ENCODE measurements around the gene DOCK10. TPM values are rescaled to one million over a fixed set of nuclear protein-coding genes. Genes with fewer than 3 reads are reported as not detected.
"Not testable (repeated sequence)": the region's sequence is repeated elsewhere in the genome, so short reads cannot be mapped to it uniquely, and the experiment has no call there.

DOCK10 gene
- total RNA-seq, 5 donors from 2014 or later (not counting 1 experiment from before 2014, with no cell fraction given), result 206 to 266 (median 235) TPM

- Mint-ChIP-seq H3K4me1 (peaks cover 73 to 81% (median 79%) of the 10 kb centered on the region in 3 donors), H3K4me3 (peak overlapping the region in 1 of 3 donors; percentile 40)
- peak overlapping the region; percentile 50 for H3K27ac ChIP-seq (ENCODE audit: low read length)
Observed at GRCh38 chr2:225055714-225056113, 13.4 kb upstream of the DOCK10 start.

GRCh38 chr2:225052703-225053102, 10.4 kb upstream of the DOCK10 start:
- H3K9me3 ChIP-seq, result no peaks in the 10 kb centered on the region
- Mint-ChIP-seq H3K27ac (peak overlapping the region; percentile 86 to 88), H3K9me3 (no peaks in the 10 kb centered on the region), H3K27me3 (no peaks in the 10 kb centered on the region), H3K4me3 (peak overlapping the region in 2 of 3 donors; percentile 21 to 27), H3K4me1 (peaks cover 64 to 72% (median 70%) of the 10 kb centered on the region in 3 donors), H3K36me3 (no peaks in the 10 kb centered on the region)
- ATAC-seq (replicated peaks in 1 of 4) (peak; percentile 88 to 96 (median 92)), DNase-seq (peak in 24 of 35 experiments; percentile 6 to 69 (median 26))
- peak overlapping the region; percentile 50 for H3K27ac ChIP-seq (ENCODE audit: low read length)
- H3K4me1 ChIP-seq (ENCODE audit: control insufficient read depth in 1 of 2, extremely low read depth in 1 of 2, insufficient read depth in 2 of 2, low read length in 2 of 2), result peaks cover 33 to 47% of the 10 kb centered on the region in 2 experiments
- CTCF ChIA-PET, result interaction anchor here (0.6 to 1.3 kb wide), 7 partner anchors 11 to 394 kb away, joined by 3 to 5 read pairs (median 3); no protein-coding TSS in a partner anchor
- POLR2A ChIA-PET, result interaction anchor here in 1 of 2 donors (0.6 to 1.2 kb wide), 2 partner anchors 10 to 1215 kb away, joined by 3 to 6 read pairs; partner anchors contain the start of gene DOCK10
- H3K27me3 ChIP-seq (replicated peaks in 1 of 2; ENCODE audit: control insufficient read depth in 2 of 2, extremely low read depth in 1 of 2, insufficient read depth in 2 of 2, low read length in 1 of 2), result no peaks in the 10 kb centered on the region
- H3K4me3 ChIP-seq (ENCODE audit: control insufficient read depth in 1 of 2, extremely low read depth in 1 of 2, low read length in 1 of 2), result no peak overlapping the region
- H3K36me3 ChIP-seq (ENCODE audit: control insufficient read depth in 2 of 2, extremely low read depth in 1 of 2, insufficient read depth in 1 of 2, low read length in 1 of 2), result no peaks in the 10 kb centered on the region

More at GRCh38 chr2:225055714-225056113, 13.4 kb upstream of the DOCK10 start:
- Histone ChIP-seq H3K27me3 (replicated peaks in 1 of 2; ENCODE audit: control insufficient read depth in 2 of 2, extremely low read depth in 1 of 2, insufficient read depth in 2 of 2, low read length in 1 of 2) (no peaks in the 10 kb centered on the region), H3K4me3 (ENCODE audit: control insufficient read depth in 1 of 2, extremely low read depth in 1 of 2, low read length in 1 of 2) (no peak overlapping the region), H3K9me3 (no peaks in the 10 kb centered on the region), H3K4me1 (ENCODE audit: control insufficient read depth in 1 of 2, extremely low read depth in 1 of 2, insufficient read depth in 2 of 2, low read length in 2 of 2) (peaks cover 33 to 47% of the 10 kb centered on the region in 2 experiments), H3K36me3 (ENCODE audit: control insufficient read depth in 2 of 2, extremely low read depth in 1 of 2, insufficient read depth in 1 of 2, low read length in 1 of 2) (no peaks in the 10 kb centered on the region)
- POLR2A ChIA-PET, result interaction anchor here in 1 of 2 donors (0.6 kb wide), 1 partner anchor 9 kb away, joined by 3 read pairs; no protein-coding TSS in a partner anchor
- H3K36me3 Mint-ChIP-seq, result no peaks in the 10 kb centered on the region
- CTCF ChIA-PET, result no interaction called here
- H3K27me3 Mint-ChIP-seq, result no peaks in the 10 kb centered on the region
- peak overlapping the region; percentile 86 to 92 for H3K27ac Mint-ChIP-seq
- WGBS (ENCODE audit: insufficient coverage), result no CpG with 5 or more reads among the region's 1 CpG
- H3K9me3 Mint-ChIP-seq, result peaks cover 0 to 3% (median 0%) of the 10 kb centered on the region in 3 donors
- ATAC-seq (replicated peaks in 1 of 4), result no peak
- no peak for DNase-seq

DNA sequence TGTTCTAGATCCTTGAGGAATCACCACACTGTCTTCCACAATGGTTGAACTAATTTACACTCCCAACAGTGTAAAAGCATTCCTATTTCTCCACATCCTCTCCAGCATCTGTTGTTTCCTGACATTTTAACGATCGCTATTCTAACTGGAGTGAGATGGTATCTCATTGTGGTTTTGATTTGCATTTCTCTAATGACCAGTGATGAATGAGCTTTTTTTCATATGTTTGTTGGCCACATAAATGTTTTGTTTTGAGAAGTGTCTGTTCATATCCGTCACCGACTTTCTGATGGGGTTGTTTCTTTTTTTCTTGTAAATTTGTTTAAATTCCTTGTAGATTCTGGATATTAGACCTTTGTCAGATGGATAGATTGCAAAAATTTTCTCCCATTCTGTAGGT, 5.2 kb upstream of the DOCK10 start:
- H3K4me3 Mint-ChIP-seq; H3K9me3 Mint-ChIP-seq; POLR2A ChIA-PET; H3K9me3 ChIP-seq; DNase-seq; H3K36me3 ChIP-seq (ENCODE audit: control insufficient read depth in 2 of 2, extremely low read depth in 1 of 2, insufficient read depth in 1 of 2, low read length in 1 of 2); CTCF ChIA-PET; H3K27ac Mint-ChIP-seq; H3K4me3 ChIP-seq (ENCODE audit: control insufficient read depth in 1 of 2, extremely low read depth in 1 of 2, low read length in 1 of 2); H3K27me3 Mint-ChIP-seq; H3K27me3 ChIP-seq (replicated peaks in 1 of 2; ENCODE audit: control insufficient read depth in 2 of 2, extremely low read depth in 1 of 2, insufficient read depth in 2 of 2, low read length in 1 of 2); ATAC-seq (replicated peaks in 1 of 4); H3K27ac ChIP-seq (ENCODE audit: low read length); H3K36me3 Mint-ChIP-seq: not testable (repeated sequence)
- peaks cover 31 to 34% (median 34%) of the 10 kb centered on the region in 3 donors for H3K4me1 Mint-ChIP-seq
- H3K4me1 ChIP-seq (ENCODE audit: control insufficient read depth in 1 of 2, extremely low read depth in 1 of 2, insufficient read depth in 2 of 2, low read length in 2 of 2), result peaks cover 9 to 11% of the 10 kb centered on the region in 2 experiments
- WGBS (ENCODE audit: insufficient coverage), result no CpG with 5 or more reads among the region's 4 CpGs

DNA sequence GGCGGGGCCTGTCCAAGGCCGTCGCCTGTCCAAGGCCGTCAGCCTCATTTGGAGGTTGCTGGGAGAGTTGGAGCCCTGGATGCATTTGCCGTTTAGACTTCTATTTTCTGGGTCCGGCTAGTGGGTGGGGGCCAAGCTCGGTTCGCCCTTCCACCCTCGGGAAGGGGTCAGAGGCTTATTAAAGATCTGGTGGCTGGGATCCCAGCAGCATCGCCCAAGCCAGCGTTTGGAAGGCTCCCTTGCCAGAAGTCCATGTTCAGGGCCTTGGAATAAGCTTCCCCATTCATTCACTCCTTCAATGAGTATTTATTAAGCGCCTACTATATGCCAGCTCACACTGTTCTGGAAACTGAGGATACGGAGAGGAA, 516 bp upstream of the DOCK10 start:
- Mint-ChIP-seq H3K9me3 (no peaks in the 10 kb centered on the region), H3K36me3 (peaks cover 2% of the 10 kb centered on the region), H3K4me3 (peak overlapping the region; percentile 83 to 92 (median 88)), H3K27ac (peak overlapping the region; percentile 91), H3K4me1 (peaks cover 44 to 47% (median 47%) of the 10 kb centered on the region in 3 donors), H3K27me3 (no peaks in the 10 kb centered on the region)
- Histone ChIP-seq H3K4me3 (ENCODE audit: control insufficient read depth in 1 of 2, extremely low read depth in 1 of 2, low read length in 1 of 2) (peak overlapping the region; percentile 38 to 56), H3K4me1 (ENCODE audit: control insufficient read depth in 1 of 2, extremely low read depth in 1 of 2, insufficient read depth in 2 of 2, low read length in 2 of 2) (peaks cover 19 to 28% of the 10 kb centered on the region in 2 experiments), H3K36me3 (ENCODE audit: control insufficient read depth in 2 of 2, extremely low read depth in 1 of 2, insufficient read depth in 1 of 2, low read length in 1 of 2) (no peaks in the 10 kb centered on the region), H3K27me3 (replicated peaks in 1 of 2; ENCODE audit: control insufficient read depth in 2 of 2, extremely low read depth in 1 of 2, insufficient read depth in 2 of 2, low read length in 1 of 2) (no peaks in the 10 kb centered on the region), H3K9me3 (no peaks in the 10 kb centered on the region), H3K27ac (ENCODE audit: low read length) (peak overlapping the region; percentile 48)
- POLR2A ChIA-PET, result interaction anchor here (0.6 to 1.3 kb wide), 8 partner anchors 9 to 102 kb away, joined by 3 to 20 read pairs (median 7); no protein-coding TSS in a partner anchor
- WGBS (ENCODE audit: insufficient coverage), result 7% methylated on average over 5 of the region's 13 CpGs
- DNase-seq, result no peak
- CTCF ChIA-PET, result interaction anchor here (0.6 to 0.7 kb wide), 4 partner anchors 11 to 458 kb away, joined by 3 to 9 read pairs (median 5); no protein-coding TSS in a partner anchor
- ATAC-seq (replicated peaks in 1 of 4), result no peak

GRCh38 chr2:225041207-225041850, 939 bp downstream of the DOCK10 start:
- DNase-seq (peak; percentile 27 to 86 (median 55)), ATAC-seq (replicated peaks in 1 of 4) (peak; percentile 50 to 86 (median 57))
- Histone ChIP-seq H3K27ac (ENCODE audit: low read length) (peak overlapping the region; percentile 92), H3K9me3 (no peaks in the 10 kb centered on the region), H3K27me3 (replicated peaks in 1 of 2; ENCODE audit: control insufficient read depth in 2 of 2, extremely low read depth in 1 of 2, insufficient read depth in 2 of 2, low read length in 1 of 2) (no peaks in the 10 kb centered on the region), H3K4me3 (ENCODE audit: control insufficient read depth in 1 of 2, extremely low read depth in 1 of 2, low read length in 1 of 2) (peak overlapping the region; percentile 73 to 83), H3K4me1 (ENCODE audit: control insufficient read depth in 1 of 2, extremely low read depth in 1 of 2, insufficient read depth in 2 of 2, low read length in 2 of 2) (peaks cover 19 to 43% of the 10 kb centered on the region in 2 experiments), H3K36me3 (ENCODE audit: control insufficient read depth in 2 of 2, extremely low read depth in 1 of 2, insufficient read depth in 1 of 2, low read length in 1 of 2) (no peaks in the 10 kb centered on the region)
- Mint-ChIP-seq H3K36me3 (peaks cover 10% of the 10 kb centered on the region), H3K27ac (peak overlapping the region; percentile 98 to 99), H3K4me3 (peak overlapping the region; percentile 92 to 100 (median 99)), H3K9me3 (no peaks in the 10 kb centered on the region), H3K4me1 (peaks cover 59 to 62% (median 62%) of the 10 kb centered on the region in 3 donors), H3K27me3 (no peaks in the 10 kb centered on the region)
- WGBS (ENCODE audit: insufficient coverage), result 0% methylated on average over 15 of the region's 27 CpGs
- POLR2A ChIA-PET, result interaction anchor here in 1 of 2 donors (1.2 to 1.3 kb wide), 2 partner anchors 12 to 55 kb away, joined by 4 to 6 read pairs; no protein-coding TSS in a partner anchor
- CTCF ChIA-PET, result interaction anchor here in 1 of 2 donors (1.0 kb wide), 1 partner anchor 11 kb away, joined by 3 read pairs; no protein-coding TSS in a partner anchor

DNA sequence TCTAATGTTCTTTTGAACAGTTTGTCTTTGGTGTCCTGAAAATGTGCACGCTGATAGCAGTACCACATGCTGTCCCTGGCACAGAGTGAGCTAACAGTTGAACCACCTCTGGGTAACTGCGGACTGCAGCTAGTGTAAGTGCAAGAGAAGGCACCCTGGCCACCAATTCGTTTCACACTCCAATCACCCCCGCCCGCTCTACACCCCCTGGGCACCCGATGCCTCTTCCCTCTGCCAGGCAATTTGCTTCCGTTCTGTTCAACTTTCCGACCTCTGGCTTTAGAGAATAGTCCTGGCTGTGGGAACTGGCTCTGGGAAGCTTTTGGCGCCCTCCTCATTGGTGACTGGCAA, 1.4 kb downstream of the DOCK10 start:
- no peaks in the 10 kb centered on the region for H3K9me3 ChIP-seq
- DNase-seq, result peak in 21 of 35 experiments; percentile 6 to 56 (median 21)
- Mint-ChIP-seq H3K4me1 (peaks cover 64 to 67% (median 67%) of the 10 kb centered on the region in 3 donors), H3K4me3 (peak overlapping the region; percentile 92 to 100 (median 99)), H3K9me3 (no peaks in the 10 kb centered on the region), H3K27ac (peak overlapping the region; percentile 98 to 99), H3K27me3 (no peaks in the 10 kb centered on the region), H3K36me3 (peaks cover 11% of the 10 kb centered on the region)
- 3% methylated on average over 4 of the region's 9 CpGs for WGBS (ENCODE audit: insufficient coverage)
- H3K27me3 ChIP-seq (replicated peaks in 1 of 2; ENCODE audit: control insufficient read depth in 2 of 2, extremely low read depth in 1 of 2, insufficient read depth in 2 of 2, low read length in 1 of 2), result no peaks in the 10 kb centered on the region
- peaks cover 19 to 45% of the 10 kb centered on the region in 2 experiments for H3K4me1 ChIP-seq (ENCODE audit: control insufficient read depth in 1 of 2, extremely low read depth in 1 of 2, insufficient read depth in 2 of 2, low read length in 2 of 2)
- ChIA-PET CTCF (no interaction called here), POLR2A (interaction anchor here in 1 of 2 donors (0.6 kb wide), 1 partner anchor 49 kb away, joined by 5 read pairs; no protein-coding TSS in a partner anchor)
- peak overlapping the region; percentile 92 for H3K27ac ChIP-seq (ENCODE audit: low read length)
- peak; percentile 13 to 18 (median 15) for ATAC-seq (replicated peaks in 1 of 4)
- no peaks in the 10 kb centered on the region for H3K36me3 ChIP-seq (ENCODE audit: control insufficient read depth in 2 of 2, extremely low read depth in 1 of 2, insufficient read depth in 1 of 2, low read length in 1 of 2)
- peak overlapping the region; percentile 73 to 83 for H3K4me3 ChIP-seq (ENCODE audit: control insufficient read depth in 1 of 2, extremely low read depth in 1 of 2, low read length in 1 of 2)
